ENCODE data around the gene AP3S2.
"Not testable (repeated sequence)": the region's sequence is repeated elsewhere in the genome, so short reads cannot be mapped to it uniquely, and the experiment has no call there.

The AP3S2 gene

DNA sequence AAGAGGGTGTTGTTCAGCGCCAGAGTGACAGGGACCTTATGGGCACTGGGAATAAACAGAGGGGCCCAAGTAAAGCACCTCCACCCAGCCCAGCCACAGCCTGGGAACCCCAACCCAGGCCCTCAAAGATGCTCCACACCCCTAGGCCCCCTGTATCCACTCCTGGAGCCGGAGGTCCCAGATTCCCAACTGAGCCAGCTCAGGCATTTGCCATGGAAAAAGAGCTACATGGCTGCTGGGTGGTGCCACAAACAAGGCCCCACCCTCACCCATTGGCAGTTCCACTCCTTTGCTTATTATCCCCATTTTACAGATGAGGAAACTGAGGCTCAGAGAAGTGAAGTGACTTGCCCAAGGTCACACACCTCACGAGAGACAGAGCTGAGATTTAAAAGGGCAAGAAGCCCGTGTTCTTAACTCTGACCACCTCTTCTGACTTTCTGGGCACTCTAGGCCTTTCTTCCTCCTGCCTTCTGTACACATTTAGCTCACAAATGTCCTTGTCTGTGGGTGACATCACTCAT lies 96.1 kb downstream of the AP3S2 start:
- DNase-seq: no peak

DNA sequence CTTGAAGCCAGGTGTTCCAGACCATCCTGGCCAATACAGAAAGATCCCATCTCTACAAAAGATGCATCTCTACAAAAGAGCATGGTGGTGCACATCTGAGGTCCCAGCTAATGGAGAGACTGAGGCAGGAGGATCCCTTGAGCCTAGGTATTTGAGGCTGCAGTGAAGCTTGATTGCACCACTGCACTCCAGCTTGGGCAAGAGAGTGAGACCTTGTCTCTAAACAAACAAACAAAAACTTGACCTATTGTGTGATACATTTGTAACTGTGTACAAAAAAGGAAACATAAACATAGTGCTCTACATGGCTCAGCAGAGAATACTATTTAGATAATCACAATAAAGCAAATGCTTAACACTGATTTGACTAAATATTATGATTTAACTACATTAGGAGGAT lies 97.8 kb downstream of the AP3S2 start:
- no peak for DNase-seq

DNA sequence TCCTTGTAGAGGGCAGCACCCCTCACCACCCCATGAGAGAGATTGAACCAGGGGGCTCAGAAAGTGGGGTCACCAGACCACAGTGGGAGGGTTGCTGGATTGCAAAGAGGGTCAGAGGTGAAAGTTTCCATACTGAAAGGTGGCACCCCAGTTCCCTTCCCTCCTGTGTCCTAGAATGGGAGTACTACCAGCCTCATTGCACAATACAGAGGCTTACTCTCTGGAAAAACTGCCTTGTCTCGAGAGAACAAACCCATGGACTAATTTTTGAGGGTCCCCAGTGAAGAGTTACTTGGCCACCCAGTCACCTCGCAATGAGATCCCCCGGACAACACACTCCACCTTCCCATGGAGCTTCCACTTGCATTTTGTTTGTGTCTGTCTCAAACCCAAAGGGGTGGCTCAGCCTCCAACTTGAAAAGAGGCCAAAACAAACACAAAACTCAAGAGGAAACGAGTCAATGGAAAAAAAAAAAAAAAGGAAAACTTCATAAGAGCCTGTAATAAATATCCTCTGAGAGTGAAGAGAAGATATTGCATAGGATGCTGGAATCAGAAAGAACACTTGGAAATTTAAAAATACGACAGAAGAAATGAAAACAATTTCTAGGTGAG lies 99.1 kb downstream of the AP3S2 start:
- no peak for DNase-seq

DNA sequence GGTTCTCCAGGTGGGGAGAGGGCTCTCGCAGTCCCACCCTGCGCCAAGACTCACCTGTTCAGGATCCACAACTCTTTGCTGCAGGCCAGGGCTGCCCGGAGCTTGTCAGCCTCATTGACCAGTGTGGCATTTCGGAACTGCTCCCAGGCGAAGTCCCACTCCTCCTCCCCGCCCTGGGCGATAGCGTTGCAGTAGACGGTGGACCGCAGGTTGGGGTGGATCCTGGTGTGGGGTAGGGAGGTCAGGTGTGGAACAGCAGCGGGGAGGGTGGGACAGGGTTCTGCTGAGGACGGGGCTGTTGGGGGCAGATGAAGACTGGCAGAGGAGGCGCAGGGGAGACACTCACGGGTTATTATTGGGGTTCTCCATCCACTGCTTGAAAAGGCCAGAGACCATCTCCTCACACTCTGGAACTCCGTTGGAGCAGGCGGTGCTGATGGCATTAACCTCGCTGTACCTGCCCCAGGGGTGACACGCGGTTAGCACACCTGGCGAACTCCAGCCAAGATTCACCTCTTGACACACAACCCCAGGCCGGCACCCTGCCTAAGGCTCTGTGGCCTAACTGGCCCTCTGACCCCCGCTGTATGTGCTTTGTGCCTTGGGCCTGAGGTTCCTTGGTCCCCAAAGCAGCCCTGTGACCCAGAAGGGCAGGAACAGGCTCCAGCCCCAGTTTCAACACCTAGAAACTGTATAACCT lies 101.5 kb downstream of the AP3S2 start:
- no peak for DNase-seq

DNA sequence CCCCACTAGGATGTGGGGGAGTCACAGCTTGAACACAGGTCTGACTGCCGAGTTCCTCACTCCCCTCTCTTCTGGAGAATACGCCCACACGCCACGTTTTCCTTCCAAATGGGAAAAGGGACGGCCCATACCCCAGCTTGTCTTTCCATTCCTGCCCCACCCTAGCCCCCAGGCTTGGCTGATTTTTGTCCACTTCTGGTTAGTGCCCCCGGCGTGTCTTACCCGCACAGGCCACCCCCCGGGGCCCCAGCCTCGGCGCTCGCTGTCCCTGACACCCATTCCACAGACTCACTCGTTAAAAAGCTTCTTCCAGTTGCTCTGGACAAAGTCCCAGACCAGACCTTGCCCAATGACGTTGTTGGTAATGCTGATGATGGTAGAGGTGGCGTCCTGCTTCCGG lies 103.1 kb downstream of the AP3S2 start:
- no peak for DNase-seq

DNA sequence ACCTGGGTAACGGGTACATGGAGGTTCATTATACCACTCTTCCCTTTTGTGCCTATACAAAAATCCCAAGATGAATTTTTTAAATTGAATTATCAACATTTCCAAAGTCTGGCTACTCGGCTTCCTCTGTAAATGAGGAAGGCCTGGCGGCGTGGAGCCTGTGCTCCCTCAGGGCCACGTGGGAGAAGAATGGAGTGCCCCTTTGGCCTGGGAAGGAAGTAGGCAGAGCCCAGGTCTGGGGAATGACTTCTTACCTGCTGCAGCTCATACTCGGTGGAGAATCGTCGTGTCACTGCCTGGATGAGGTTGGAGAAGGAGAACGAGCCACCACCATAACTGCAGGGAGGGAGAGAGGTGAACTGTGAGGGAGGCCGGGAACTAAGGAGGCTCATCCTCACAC lies 103.6 kb downstream of the AP3S2 start:
- no peak for DNase-seq

DNA sequence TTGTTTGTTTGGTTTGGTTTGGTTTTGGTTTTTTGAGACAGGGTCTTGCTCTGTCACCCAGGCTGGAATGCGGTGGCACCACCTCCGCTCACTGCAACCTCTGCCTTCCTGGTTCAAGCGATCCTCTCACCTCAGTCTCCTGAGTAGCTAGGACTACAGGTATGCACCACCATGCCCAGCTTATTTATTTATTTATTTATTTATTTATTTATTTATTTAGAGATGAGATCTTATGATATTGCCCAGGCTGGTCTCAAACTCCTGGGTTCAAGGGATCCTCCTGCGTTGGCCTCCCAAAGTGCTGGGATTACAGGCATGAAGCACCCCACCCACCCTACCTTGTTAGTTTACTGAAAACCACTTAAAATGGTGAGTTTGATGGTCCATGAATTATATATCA lies 105.2 kb downstream of the AP3S2 start:
- not testable (repeated sequence) for DNase-seq

DNA sequence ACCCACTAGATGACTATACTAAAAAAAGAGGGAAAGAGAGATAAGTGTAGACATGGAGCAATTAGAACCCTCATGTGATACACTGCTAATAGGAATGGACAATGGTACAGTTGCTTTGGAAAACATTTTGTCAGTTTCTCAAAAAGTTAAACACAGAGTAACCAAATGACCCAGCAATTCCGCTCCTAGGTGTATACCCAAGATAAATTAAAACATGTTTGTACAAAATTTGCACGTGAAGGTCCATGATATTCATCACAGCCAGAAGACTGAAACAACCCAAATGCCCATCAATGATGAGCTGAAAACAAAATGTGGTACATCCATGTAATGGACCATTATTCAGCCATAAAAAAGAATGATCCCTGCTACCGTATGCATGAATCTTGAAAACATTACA lies 105.8 kb downstream of the AP3S2 start:
- DNase-seq: no peak

DNA sequence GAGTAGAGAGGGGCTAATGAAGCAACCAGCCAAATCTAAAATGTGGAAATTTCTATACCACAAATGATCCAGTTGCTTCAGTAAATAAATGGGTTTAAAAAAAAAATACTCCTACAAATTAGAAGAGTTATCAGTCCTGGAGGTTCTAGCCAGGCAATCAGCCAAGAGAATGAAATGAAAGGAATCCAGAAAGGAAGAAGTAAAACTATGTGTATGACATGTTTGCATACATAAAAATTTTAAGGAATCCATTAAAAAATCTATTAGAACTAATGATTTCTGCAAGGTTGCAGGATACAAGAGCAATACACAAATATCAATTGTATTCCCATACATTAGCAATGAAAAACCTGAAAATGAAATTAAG lies 108.0 kb downstream of the AP3S2 start:
- DNase-seq: no peak

DNA sequence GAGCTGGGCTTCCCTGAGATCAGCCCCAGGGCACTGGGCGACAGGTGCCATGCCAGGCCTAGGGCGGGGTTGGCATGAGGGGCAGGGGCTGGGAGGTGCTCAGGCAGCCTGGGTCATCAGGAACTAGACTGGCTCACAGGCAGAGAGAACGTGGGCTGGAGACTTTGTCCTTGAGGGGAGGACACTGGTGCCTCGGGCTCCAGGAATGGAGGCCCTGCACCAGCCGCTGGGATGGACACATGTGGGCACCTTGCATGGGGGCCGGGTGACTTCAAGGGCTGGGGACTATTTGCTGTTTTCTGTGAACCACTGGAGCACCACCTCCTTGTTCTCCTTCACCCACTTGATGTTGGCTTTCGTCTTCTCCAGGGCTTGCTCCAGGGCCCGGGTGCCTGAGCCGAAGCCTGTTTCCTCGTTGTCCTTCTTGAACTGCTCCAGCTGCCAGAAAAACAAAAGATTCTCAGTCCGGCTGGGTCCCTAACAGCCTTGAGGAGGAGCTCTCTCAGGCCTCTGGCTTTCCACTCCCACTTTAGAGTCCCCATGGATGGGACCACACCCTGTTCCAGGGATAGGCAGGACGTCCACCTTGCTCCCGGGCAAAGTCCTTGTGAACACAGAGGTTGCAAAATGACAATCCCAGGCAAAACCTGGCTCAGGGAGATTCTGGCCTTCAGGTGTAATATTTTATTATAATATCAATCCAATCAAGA lies 108.6 kb downstream of the AP3S2 start:
- DNase-seq: no peak

DNA sequence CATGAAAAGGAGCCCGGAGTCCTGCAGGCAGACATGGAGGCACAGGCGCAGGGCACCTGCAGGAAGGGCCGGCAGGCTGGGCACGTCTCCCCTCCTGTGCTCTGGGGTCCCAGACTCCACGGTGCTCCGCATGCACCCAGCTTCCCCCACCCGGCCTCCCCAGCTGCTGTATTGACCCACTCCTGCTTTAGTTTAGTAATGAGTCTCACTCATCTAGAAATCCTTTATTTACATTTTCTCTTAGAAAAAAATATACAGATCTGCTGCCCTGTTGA lies 109.2 kb downstream of the AP3S2 start:
- DNase-seq: no peak

DNA sequence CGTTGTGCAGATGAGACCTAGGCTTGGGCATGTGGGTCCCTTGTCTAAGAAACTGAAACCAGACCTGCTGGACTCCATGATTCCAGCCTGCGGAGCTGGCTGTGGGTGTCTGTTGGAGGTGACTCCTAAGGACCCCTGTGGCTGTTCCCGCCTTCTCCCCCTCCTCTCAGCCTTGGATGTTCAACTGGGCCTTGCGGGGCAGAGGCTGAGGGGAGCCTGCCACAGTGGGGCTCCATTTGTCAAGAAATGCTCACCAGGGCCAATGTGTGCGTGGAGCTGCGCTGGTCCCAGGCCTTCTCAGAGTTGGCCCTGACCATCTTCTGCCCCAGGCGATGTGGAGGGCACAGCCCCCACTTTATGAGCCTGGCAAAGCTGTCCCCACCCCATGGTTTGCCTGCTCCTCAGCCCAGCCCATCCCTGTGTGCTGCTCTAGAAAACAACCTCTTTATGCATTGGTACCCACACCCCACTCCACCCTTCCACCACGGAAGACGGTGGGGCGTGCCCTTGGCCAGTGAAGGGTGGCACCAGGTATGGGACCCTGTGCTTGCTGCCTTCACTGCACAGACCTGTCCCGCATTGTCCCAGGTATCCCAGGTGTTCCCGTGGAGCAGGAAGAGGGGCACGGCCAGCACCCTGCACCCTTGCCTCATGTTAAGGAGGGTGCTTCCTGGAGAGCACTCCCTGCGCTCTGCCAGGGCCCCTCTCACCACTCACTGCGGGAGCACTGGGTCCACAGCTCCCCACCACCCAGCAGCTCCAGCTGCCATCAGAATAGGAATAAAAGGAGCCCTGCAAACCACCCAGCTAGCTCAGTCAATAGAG lies 109.7 kb downstream of the AP3S2 start:
- no peak for DNase-seq

DNA sequence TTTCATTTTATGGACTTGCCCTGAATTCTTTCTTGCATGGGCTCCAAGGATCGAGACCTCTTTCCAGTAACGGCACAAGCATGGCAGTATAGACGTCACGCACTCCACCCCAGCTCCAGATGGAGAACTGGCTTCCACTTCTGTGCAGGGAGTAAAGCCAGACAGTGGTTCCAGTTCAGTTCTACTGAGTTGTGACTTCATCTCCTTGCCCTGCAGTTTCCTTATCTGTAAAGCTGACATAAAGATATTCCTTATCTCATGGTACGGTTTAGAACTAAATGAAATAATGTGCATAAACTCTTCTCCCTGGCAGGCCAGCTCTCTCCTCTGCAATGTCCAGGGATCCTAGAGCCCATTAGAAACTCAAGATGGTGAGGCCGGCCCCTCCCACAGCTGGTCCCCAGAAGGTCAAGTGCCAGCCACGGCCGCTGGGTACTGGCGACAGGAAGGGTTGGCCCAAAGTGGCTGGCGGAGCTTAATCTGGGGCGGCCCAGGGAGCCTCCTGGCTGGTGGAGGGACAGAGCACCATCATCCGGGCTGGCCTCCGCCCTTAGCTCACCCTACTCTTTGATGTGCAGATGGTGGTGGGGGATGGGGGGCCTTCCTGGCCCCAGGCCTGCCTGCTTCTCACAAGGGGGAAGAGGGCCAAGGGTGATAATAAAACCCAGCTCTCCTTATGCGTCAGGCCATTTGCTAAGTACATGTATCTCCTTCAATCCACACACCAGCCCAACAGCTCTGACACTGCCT lies 110.5 kb downstream of the AP3S2 start:
- DNase-seq: no peak

DNA sequence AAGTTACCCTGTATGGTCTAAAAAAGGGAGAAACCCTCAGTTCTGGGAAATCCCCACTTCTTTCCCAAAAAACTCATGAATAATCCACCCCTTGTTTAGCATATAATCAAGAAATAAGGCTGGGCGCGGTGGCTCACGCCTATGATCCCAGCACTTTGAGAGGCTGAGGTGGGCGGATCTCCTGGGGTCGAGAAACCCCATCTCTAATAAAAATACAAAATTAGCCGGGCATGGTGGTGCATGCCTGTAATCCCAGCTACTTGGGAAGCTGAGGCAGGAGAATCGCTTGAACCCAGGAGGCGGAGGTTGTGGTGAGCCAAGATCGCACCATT lies 111.2 kb downstream of the AP3S2 start:
- not testable (repeated sequence) for DNase-seq

DNA sequence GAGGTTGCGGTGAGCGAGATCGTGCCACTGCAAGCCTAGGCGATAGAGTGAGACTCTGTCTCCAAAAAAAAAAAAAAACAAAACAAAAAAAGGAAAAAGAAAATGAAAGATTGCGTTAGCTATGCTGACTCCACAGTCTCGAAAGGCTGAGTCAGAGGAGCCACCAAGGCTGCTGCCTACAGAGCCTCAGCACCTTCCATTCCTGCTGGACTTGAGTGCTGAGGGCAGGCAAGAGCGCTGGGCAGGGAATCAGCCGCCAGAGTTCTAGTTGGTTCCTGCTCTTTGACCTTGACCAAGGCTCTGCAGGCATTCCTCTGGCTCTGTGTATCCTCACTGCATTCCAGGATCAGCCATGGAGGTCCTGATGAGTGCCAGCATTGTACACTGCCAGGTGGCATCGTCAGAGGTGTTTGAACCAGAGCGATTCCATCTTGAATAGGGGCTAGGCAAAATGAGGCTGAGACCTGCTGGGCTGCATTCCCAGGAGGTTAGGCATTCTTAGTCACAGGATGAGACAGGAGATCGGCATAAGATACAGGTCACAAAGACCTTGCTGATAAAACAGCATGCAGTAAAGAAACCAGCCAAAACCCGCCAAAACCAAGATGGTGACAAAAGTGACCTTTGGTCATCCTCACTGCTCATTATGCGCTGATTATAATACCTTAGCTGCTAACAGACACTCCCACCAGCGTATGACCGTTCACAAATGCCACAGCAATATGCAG lies 111.7 kb downstream of the AP3S2 start:
- DNase-seq: peak; percentile 56

DNA sequence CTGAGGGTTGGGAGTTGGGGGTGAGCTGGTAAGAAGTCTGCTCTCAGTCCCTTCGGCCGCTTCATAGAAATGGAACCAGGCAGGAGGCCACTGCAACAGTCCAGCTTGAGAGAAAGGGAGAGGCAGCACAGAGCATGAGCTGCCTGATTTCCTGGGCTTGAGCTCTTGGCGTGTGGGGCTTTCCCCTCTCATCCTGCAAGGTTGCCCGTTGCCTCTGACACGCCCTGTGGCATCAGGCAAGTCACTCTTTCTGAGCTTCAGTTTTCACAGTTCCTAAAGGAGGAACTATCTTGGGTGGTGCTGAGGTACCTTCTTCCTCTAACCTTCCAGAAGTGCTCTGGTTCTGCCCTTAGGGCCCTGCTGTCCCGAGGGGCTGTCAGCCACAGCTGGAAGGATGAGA lies 112.7 kb downstream of the AP3S2 start:
- peak; percentile 68 for DNase-seq

DNA sequence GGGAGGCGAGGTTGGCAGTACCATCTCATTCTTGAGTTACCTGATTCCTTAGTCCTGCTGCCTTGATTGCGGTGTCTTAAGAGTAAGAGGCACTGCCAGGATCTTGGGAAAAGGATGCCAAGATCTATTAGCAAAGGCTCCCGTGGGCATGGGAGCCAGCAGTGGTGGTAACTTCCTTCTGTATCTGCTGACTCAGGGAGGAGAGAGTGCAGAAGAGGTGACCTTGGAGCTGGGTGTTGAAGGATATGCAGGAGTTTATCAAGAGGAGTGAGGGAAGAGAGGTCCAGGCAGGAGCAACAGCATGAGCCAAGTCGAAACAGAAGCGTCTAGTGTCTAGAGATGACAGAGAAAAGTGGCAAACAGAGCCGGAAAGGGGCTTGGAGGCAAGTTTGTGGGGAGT lies 113.2 kb downstream of the AP3S2 start:
- DNase-seq: peak; percentile 23

Data from activated CD4-positive, alpha-beta T cell treated with anti-CD3 and anti-CD28 coated beads, Interleukin-2, Interleukin-6, amounts not matched to agents 100 ng/mL and 50 ng/mL, durations not matched to agents 16 hours and 8 hours (primary cell).